Measurements from ENCODE around the gene ZPLD1. TPM values are rescaled to one million over a fixed set of nuclear protein-coding genes. Genes with fewer than 3 reads are reported as not detected.

The ZPLD1 gene
- total and polyA plus RNA-seq, 10 of the 15 experiments (the other 5 are each of a cell fraction or from before 2014, with no cell fraction given), result not detected

DNA sequence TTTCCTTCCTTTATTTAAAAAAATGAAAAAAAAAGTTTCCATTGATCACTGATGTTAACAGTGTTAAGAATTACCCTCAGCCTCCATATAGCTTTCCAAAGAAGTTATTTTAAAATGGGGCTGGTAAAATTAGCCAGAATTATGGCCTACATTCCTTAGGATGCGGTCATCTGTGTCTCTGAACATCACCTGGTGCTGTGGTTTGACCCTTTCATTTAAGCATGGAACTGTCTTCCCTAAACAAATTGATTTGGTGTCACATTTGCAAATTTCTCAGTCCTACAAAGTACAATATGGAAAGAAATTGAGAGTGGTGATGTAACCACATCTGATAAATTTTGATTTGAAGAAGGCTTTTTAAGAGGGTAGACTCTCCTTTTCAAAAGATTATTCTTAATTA lies 40.3 kb upstream of the ZPLD1 start (continued):
- TF ChIP-seq, protein P1, sequence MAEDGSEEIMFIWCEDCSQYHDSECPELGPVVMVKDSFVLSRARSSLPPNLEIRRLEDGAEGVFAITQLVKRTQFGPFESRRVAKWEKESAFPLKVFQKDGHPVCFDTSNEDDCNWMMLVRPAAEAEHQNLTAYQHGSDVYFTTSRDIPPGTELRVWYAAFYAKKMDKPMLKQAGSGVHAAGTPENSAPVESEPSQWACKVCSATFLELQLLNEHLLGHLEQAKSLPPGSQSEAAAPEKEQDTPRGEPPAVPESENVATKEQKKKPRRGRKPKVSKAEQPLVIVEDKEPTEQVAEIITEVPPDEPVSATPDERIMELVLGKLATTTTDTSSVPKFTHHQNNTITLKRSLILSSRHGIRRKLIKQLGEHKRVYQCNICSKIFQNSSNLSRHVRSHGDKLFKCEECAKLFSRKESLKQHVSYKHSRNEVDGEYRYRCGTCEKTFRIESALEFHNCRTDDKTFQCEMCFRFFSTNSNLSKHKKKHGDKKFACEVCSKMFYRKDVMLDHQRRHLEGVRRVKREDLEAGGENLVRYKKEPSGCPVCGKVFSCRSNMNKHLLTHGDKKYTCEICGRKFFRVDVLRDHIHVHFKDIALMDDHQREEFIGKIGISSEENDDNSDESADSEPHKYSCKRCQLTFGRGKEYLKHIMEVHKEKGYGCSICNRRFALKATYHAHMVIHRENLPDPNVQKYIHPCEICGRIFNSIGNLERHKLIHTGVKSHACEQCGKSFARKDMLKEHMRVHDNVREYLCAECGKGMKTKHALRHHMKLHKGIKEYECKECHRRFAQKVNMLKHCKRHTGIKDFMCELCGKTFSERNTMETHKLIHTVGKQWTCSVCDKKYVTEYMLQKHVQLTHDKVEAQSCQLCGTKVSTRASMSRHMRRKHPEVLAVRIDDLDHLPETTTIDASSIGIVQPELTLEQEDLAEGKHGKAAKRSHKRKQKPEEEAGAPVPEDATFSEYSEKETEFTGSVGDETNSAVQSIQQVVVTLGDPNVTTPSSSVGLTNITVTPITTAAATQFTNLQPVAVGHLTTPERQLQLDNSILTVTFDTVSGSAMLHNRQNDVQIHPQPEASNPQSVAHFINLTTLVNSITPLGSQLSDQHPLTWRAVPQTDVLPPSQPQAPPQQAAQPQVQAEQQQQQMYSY (CRISPR knock-in tag; IDR thresholded peaks at IDR 0.05), result no peak
- TF ChIP-seq, protein P2, sequence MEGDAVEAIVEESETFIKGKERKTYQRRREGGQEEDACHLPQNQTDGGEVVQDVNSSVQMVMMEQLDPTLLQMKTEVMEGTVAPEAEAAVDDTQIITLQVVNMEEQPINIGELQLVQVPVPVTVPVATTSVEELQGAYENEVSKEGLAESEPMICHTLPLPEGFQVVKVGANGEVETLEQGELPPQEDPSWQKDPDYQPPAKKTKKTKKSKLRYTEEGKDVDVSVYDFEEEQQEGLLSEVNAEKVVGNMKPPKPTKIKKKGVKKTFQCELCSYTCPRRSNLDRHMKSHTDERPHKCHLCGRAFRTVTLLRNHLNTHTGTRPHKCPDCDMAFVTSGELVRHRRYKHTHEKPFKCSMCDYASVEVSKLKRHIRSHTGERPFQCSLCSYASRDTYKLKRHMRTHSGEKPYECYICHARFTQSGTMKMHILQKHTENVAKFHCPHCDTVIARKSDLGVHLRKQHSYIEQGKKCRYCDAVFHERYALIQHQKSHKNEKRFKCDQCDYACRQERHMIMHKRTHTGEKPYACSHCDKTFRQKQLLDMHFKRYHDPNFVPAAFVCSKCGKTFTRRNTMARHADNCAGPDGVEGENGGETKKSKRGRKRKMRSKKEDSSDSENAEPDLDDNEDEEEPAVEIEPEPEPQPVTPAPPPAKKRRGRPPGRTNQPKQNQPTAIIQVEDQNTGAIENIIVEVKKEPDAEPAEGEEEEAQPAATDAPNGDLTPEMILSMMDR (IDR thresholded peaks at IDR 0.05 in 2 of 3, conservative IDR thresholded peaks at IDR 0.05 in 1 of 3; ENCODE audit: control insufficient read depth in 2 of 3, extremely low read depth in 1 of 3, insufficient read depth in 1 of 3, low read depth in 3 of 3, low read length in 3 of 3), result no peak

DNA sequence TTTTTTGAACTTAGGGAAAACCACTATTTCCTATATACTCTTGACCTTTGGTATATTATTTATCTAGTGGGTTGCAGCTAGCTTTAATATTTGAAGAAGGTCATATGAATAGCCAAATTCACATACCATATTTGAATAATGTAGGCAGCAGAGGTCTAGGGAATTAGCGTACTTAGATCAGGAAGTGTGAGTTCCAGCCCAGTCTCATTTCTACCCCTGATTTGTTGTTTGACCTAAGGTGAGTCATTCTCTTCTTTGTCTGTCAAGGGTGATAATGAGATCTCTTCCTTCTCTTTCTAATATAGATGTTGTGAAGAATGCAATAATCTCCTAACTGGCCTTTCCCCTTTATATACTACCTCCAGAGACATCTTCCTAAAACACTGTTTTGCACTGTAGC lies 36.6 kb upstream of the ZPLD1 start:
- Histone ChIP-seq H2AFZ (ENCODE audit: control insufficient read depth, low read depth, low read length) (no peak overlapping the region), H3K36me3 (ENCODE audit: control insufficient read depth in 2 of 2, insufficient read depth in 2 of 2, low read length in 1 of 2) (no peaks in the 10 kb centered on the region), H3K27ac (ENCODE audit: control insufficient read depth, insufficient read depth) (no peak overlapping the region), H4K20me1 (ENCODE audit: control insufficient read depth, insufficient read depth) (no peaks in the 10 kb centered on the region), H3K9ac (ENCODE audit: control insufficient read depth, insufficient read depth, low read length) (no peak overlapping the region), H3K27me3 (replicated peaks in 1 of 2; ENCODE audit: control insufficient read depth in 2 of 2, insufficient read depth in 2 of 2, low read length in 1 of 2) (no peaks in the 10 kb centered on the region), H3K4me1 (ENCODE audit: control insufficient read depth, insufficient read depth, low read length) (no peaks in the 10 kb centered on the region), H3K4me3 (no peak overlapping the region), H3K4me2 (ENCODE audit: control insufficient read depth, insufficient read depth) (no peak overlapping the region), H3K79me2 (ENCODE audit: control insufficient read depth, insufficient read depth, low read length) (no peaks in the 10 kb centered on the region), H3K9me3 (replicated peaks; ENCODE audit: control insufficient read depth, insufficient read depth, low read length) (no peaks in the 10 kb centered on the region)
- POLR2A ChIA-PET, result no interaction called here
- RAD21 ChIA-PET (ENCODE audit: unreplicated experiment), result no interaction called here
- intact Hi-C loops (cut with micrococcal nuclease; ENCODE audit: unreplicated experiment) (no loop called here), in situ Hi-C loops (cut with MboI) (no loop called here)
- SMC1A ChIA-PET (ENCODE audit: uncharacterized antibody, unreplicated experiment), result interaction anchor here (0.7 kb wide), 1 partner anchor 20 kb away, joined by 3 read pairs; no protein-coding TSS in a partner anchor
- no peak for DNase-seq (ENCODE audit: low read depth, low spot score)
- CTCF ChIA-PET, result no interaction called here
- BruUV-seq (replicated peaks), result no TSS peak
- no peak for ATAC-seq
- 0% methylated on average over 1 of the region's 1 CpG for WGBS (ENCODE audit: insufficient coverage, insufficient replicate concordance, low lambda C conversion rate, missing lambda C conversion rate)
- FAIRE-seq, result no peak
- TF ChIP-seq IKZF1 (conservative IDR thresholded peaks at IDR 0.05) (no peak), ZNF217 (IDR thresholded peaks at IDR 0.05) (no peak), SUZ12 (IDR thresholded peaks at IDR 0.05; ENCODE audit: unreplicated experiment) (no peak), YBX1 (IDR thresholded peaks at IDR 0.05) (no peak), NR2F1 (conservative IDR thresholded peaks at IDR 0.05) (no peak), IRF4 (IDR thresholded peaks at IDR 0.05; ENCODE audit: low read depth, low read length) (no peak), NRF1 (conservative IDR thresholded peaks at IDR 0.05; ENCODE audit: low read depth, low read length) (no peak), ZNF24 (IDR thresholded peaks at IDR 0.05) (no peak)
- TF ChIP-seq, protein P3, sequence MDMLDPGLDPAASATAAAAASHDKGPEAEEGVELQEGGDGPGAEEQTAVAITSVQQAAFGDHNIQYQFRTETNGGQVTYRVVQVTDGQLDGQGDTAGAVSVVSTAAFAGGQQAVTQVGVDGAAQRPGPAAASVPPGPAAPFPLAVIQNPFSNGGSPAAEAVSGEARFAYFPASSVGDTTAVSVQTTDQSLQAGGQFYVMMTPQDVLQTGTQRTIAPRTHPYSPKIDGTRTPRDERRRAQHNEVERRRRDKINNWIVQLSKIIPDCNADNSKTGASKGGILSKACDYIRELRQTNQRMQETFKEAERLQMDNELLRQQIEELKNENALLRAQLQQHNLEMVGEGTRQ (IDR thresholded peaks at IDR 0.05; ENCODE audit: borderline replicate concordance, low read depth, low read length), result no peak
- TF ChIP-seq, protein P4, sequence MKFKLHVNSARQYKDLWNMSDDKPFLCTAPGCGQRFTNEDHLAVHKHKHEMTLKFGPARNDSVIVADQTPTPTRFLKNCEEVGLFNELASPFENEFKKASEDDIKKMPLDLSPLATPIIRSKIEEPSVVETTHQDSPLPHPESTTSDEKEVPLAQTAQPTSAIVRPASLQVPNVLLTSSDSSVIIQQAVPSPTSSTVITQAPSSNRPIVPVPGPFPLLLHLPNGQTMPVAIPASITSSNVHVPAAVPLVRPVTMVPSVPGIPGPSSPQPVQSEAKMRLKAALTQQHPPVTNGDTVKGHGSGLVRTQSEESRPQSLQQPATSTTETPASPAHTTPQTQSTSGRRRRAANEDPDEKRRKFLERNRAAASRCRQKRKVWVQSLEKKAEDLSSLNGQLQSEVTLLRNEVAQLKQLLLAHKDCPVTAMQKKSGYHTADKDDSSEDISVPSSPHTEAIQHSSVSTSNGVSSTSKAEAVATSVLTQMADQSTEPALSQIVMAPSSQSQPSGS (IDR thresholded peaks at IDR 0.05; ENCODE audit: low read length), result no peak
- TF ChIP-seq, protein P5, sequence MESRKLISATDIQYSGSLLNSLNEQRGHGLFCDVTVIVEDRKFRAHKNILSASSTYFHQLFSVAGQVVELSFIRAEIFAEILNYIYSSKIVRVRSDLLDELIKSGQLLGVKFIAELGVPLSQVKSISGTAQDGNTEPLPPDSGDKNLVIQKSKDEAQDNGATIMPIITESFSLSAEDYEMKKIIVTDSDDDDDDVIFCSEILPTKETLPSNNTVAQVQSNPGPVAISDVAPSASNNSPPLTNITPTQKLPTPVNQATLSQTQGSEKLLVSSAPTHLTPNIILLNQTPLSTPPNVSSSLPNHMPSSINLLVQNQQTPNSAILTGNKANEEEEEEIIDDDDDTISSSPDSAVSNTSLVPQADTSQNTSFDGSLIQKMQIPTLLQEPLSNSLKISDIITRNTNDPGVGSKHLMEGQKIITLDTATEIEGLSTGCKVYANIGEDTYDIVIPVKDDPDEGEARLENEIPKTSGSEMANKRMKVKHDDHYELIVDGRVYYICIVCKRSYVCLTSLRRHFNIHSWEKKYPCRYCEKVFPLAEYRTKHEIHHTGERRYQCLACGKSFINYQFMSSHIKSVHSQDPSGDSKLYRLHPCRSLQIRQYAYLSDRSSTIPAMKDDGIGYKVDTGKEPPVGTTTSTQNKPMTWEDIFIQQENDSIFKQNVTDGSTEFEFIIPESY (IDR thresholded peaks at IDR 0.05), result no peak
